C4-2B (cell line): ENCODE data around the gene DUSP10.

Source experiments
- ZFX ChIP-seq: fragments of 450-650 bp; IDR thresholded peaks from 2 replicates; pipeline ENCODE4 v1.6.1; 2017
- TF ChIP-seq, protein P1 (sequence below): fragments of 450-650 bp; conservative IDR thresholded peaks from 2 replicates; pipeline ENCODE4 v1.5.1; 2017; ENCODE audit warnings: mild to moderate bottlenecking

DNA sequence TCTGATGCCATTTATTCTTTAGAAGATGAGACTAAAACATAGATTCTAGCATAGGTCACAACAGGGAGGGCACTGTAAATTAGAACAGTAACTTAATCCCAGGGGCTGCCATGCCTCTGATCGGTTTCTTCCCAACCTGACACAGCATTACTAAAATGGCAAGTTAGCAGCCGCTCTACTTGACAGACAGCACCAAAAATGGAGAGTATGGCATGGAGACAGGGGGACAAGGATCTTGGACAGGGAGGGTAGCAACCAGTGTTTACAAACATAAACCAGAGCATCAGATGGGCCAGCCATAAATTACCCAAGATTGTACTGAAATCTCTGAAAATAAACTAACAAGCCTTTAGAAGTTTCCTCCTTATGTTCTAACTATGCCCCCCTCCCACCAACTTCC is 5.9 kb downstream of the DUSP10 start:
- TF ChIP-seq, protein P1, sequence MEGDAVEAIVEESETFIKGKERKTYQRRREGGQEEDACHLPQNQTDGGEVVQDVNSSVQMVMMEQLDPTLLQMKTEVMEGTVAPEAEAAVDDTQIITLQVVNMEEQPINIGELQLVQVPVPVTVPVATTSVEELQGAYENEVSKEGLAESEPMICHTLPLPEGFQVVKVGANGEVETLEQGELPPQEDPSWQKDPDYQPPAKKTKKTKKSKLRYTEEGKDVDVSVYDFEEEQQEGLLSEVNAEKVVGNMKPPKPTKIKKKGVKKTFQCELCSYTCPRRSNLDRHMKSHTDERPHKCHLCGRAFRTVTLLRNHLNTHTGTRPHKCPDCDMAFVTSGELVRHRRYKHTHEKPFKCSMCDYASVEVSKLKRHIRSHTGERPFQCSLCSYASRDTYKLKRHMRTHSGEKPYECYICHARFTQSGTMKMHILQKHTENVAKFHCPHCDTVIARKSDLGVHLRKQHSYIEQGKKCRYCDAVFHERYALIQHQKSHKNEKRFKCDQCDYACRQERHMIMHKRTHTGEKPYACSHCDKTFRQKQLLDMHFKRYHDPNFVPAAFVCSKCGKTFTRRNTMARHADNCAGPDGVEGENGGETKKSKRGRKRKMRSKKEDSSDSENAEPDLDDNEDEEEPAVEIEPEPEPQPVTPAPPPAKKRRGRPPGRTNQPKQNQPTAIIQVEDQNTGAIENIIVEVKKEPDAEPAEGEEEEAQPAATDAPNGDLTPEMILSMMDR = no peak
- TF ChIP-seq ZFX = no peak
